ENCODE data around the gene TMEFF1.
"Not testable (repeated sequence)": the region's sequence is repeated elsewhere in the genome, so short reads cannot be mapped to it uniquely, and the experiment has no call there.

TMEFF1 gene
- 0 to 0.08 (median 0) reads per million in 18 experiments for total RNA-seq

GRCh38 chr9:100472788-100473275, at the start of gene TMEFF1:
Gene TMEFF1, plus strand, starts transcription at chr9:100473149. Its CDS starts 396 bp downstream, at chr9:100473545.
- DNase-seq: no peak

- no peak for DNase-seq
These were observed 47.2 kb upstream of the TMEFF1 start for GRCh38 chr9:100425758-100426157.

GRCh38 chr9:100426189-100426529, 46.8 kb upstream of the TMEFF1 start:
- DNase-seq: no peak

GRCh38 chr9:100426530-100427365, 46.2 kb upstream of the TMEFF1 start, which contains the start of gene MSANTD3:
Gene MSANTD3, plus strand, starts transcription at chr9:100427143. Its CDS starts 14,796 bp downstream, at chr9:100441939.
- peak; percentile 35 to 69 for DNase-seq

- DNase-seq: peak; percentile 9 to 11
These were observed 45.3 kb upstream of the TMEFF1 start for GRCh38 chr9:100427366-100428263.

- DNase-seq: peak; percentile 62 to 83
These were observed 43.9 kb upstream of the TMEFF1 start for GRCh38 chr9:100428871-100429654.

GRCh38 chr9:100430286-100430940, 42.5 kb upstream of the TMEFF1 start:
- no peak for DNase-seq

GRCh38 chr9:100431886-100432285, 41.1 kb upstream of the TMEFF1 start:
- no peak for DNase-seq

GRCh38 chr9:100432736-100433135, 40.2 kb upstream of the TMEFF1 start:
- no peak for DNase-seq

- DNase-seq: no peak
These were observed 36.4 kb upstream of the TMEFF1 start for GRCh38 chr9:100436571-100436970.

GRCh38 chr9:100437860-100438805, 34.8 kb upstream of the TMEFF1 start:
- peak; percentile 78 to 79 for DNase-seq

- DNase-seq: no peak
These were observed 32.9 kb upstream of the TMEFF1 start for GRCh38 chr9:100440071-100440470.

- not testable (repeated sequence) for DNase-seq
These were observed 32.5 kb upstream of the TMEFF1 start for GRCh38 chr9:100440487-100440886.

- no peak for DNase-seq
These were observed 31.0 kb upstream of the TMEFF1 start for GRCh38 chr9:100441911-100442361.

GRCh38 chr9:100443781-100444768, 28.9 kb upstream of the TMEFF1 start:
- no peak for DNase-seq

- DNase-seq: no peak
These were observed 27.6 kb upstream of the TMEFF1 start for GRCh38 chr9:100445161-100445902.

- DNase-seq: no peak
These were observed 26.9 kb upstream of the TMEFF1 start for GRCh38 chr9:100445903-100446549.

GRCh38 chr9:100447041-100447440, 25.9 kb upstream of the TMEFF1 start:
- no peak for DNase-seq

All from inflammatory macrophage (primary cell).